ENCODE data around the gene PPP1R10.

PPP1R10 gene

GRCh38 chr6:30571762-30572082 lies 45.3 kb downstream of the PPP1R10 start:
- Histone ChIP-seq H3K4me2 (ENCODE audit: low read depth, low read length) (peak overlapping the region; percentile 95), H3K27ac (ENCODE audit: low read length) (peak overlapping the region; percentile 74; the same call in 1 of the 2 replicates), H3F3A (ENCODE audit: insufficient read depth, low read length) (peaks cover 11% of the 10 kb centered on the region; the same call in 1 of the 2 replicates), H3K4me3 (ENCODE audit: low read length) (peak overlapping the region; percentile 90), H2AFZ (ENCODE audit: low read length) (peak overlapping the region; percentile 81), H3K9ac (ENCODE audit: low read length) (peak overlapping the region; percentile 88), H3K4me1 (ENCODE audit: low read length) (peaks cover 18% of the 10 kb centered on the region), H3K36me3 (replicated peaks; ENCODE audit: insufficient read depth, low read length) (no peaks in the 10 kb centered on the region), H3K79me2 (ENCODE audit: low read length) (peaks cover 53% of the 10 kb centered on the region), H3K9me3 (replicated peaks; ENCODE audit: insufficient read depth, low read length) (no peaks in the 10 kb centered on the region), H3K9me2 (replicated peaks; ENCODE audit: insufficient read depth, low read length) (no peaks in the 10 kb centered on the region), H4K20me1 (ENCODE audit: insufficient read depth, low read length) (peaks cover 10% of the 10 kb centered on the region; the same call in 1 of the 2 replicates), H3K27me3 (replicated peaks; ENCODE audit: insufficient read depth, low read length) (no peaks in the 10 kb centered on the region)
- no peak for DNase-seq
- no peak for TF ChIP-seq EZH2 (optimal IDR thresholded peaks at IDR 0.05; ENCODE audit: low read depth, low read length)
- TF ChIP-seq EZH2phosphoT487 (IDR thresholded peaks at IDR 0.05; ENCODE audit: low read length): no peak
- no peak for TF ChIP-seq CTCF (IDR thresholded peaks at IDR 0.05; ENCODE audit: low read length)

GRCh38 chr6:30571075-30571761 lies 45.8 kb downstream of the PPP1R10 start, which contains the start of gene ABCF1:
ABCF1 (plus strand) TSS chr6:30571442; CDS start chr6:30571488, 46 bp downstream.
- Histone ChIP-seq H3K9ac (ENCODE audit: low read length) (peak within 1 kb of the TSS; percentile 88), H3K36me3 (replicated peaks; ENCODE audit: insufficient read depth, low read length) (no peaks in the 10 kb centered on the region), H3K9me3 (replicated peaks; ENCODE audit: insufficient read depth, low read length) (no peaks in the 10 kb centered on the region), H3K4me1 (ENCODE audit: low read length) (peaks cover 18% of the 10 kb centered on the region), H3F3A (ENCODE audit: insufficient read depth, low read length) (peaks cover 11% of the 10 kb centered on the region; the same call in 1 of the 2 replicates), H3K4me2 (ENCODE audit: low read depth, low read length) (peak within 1 kb of the TSS; percentile 95), H4K20me1 (ENCODE audit: insufficient read depth, low read length) (peaks cover 10% of the 10 kb centered on the region; the same call in 1 of the 2 replicates), H3K9me2 (replicated peaks; ENCODE audit: insufficient read depth, low read length) (no peaks in the 10 kb centered on the region), H3K79me2 (ENCODE audit: low read length) (peaks cover 48% of the 10 kb centered on the region), H2AFZ (ENCODE audit: low read length) (peak within 1 kb of the TSS; percentile 95), H3K4me3 (ENCODE audit: low read length) (peak within 1 kb of the TSS; percentile 90), H3K27me3 (replicated peaks; ENCODE audit: insufficient read depth, low read length) (no peaks in the 10 kb centered on the region), H3K27ac (ENCODE audit: low read length) (peak within 1 kb of the TSS; percentile 74; the same call in 1 of the 2 replicates)
- DNase-seq: peak; percentile 97
- TF ChIP-seq EZH2 (optimal IDR thresholded peaks at IDR 0.05; ENCODE audit: low read depth, low read length) (no peak), EZH2phosphoT487 (IDR thresholded peaks at IDR 0.05; ENCODE audit: low read length) (no peak), CTCF (IDR thresholded peaks at IDR 0.05; ENCODE audit: low read length) (no peak)

- Histone ChIP-seq H3K9me2 (replicated peaks; ENCODE audit: insufficient read depth, low read length) (no peaks in the 10 kb centered on the region), H3K4me3 (ENCODE audit: low read length) (peak overlapping the region; percentile 90), H3F3A (ENCODE audit: insufficient read depth, low read length) (peaks cover 11% of the 10 kb centered on the region; the same call in 1 of the 2 replicates), H3K36me3 (replicated peaks; ENCODE audit: insufficient read depth, low read length) (no peaks in the 10 kb centered on the region), H3K9ac (ENCODE audit: low read length) (peak overlapping the region; percentile 88), H3K79me2 (ENCODE audit: low read length) (peaks cover 45% of the 10 kb centered on the region), H3K9me3 (replicated peaks; ENCODE audit: insufficient read depth, low read length) (no peaks in the 10 kb centered on the region), H3K4me2 (ENCODE audit: low read depth, low read length) (peak overlapping the region; percentile 91), H3K27me3 (replicated peaks; ENCODE audit: insufficient read depth, low read length) (no peaks in the 10 kb centered on the region), H3K4me1 (ENCODE audit: low read length) (peaks cover 18% of the 10 kb centered on the region), H2AFZ (ENCODE audit: low read length) (peak overlapping the region; percentile 95), H4K20me1 (ENCODE audit: insufficient read depth, low read length) (peaks cover 10% of the 10 kb centered on the region; the same call in 1 of the 2 replicates), H3K27ac (ENCODE audit: low read length) (peak overlapping the region; percentile 39; the same call in 1 of the 2 replicates)
- TF ChIP-seq EZH2 (optimal IDR thresholded peaks at IDR 0.05; ENCODE audit: low read depth, low read length) (no peak), EZH2phosphoT487 (IDR thresholded peaks at IDR 0.05; ENCODE audit: low read length) (no peak), CTCF (IDR thresholded peaks at IDR 0.05; ENCODE audit: low read length) (no peak)
- DNase-seq: no peak
These were observed 46.3 kb downstream of the PPP1R10 start for GRCh38 chr6:30570740-30571074.
